Tibial nerve (tissue), 4 donors: ENCODE results near the gene COL6A2. TPM values are rescaled to one million over a fixed set of nuclear protein-coding genes. Genes with fewer than 3 reads are reported as not detected.
A peak's percentile ranks its signal among the peaks of the same experiment; 100 is the strongest.
"Not testable (repeated sequence)": the region's sequence is repeated elsewhere in the genome, so short reads cannot be mapped to it uniquely, and the experiment has no call there.

Experiments
- DNase-seq, 2 donors: peaks; one replicate each; pipeline ENCODE4 v3.0.0-alpha.2; 2019; ENCODE audit warnings: low spot score in 2 of 2
- H3K27ac ChIP-seq, 4 donors: fragments of 200-600 bp; sonication (generic) in 3 of 4; one replicate each; pipeline ENCODE4 v1.5.1; 2017 to 2019; ENCODE audit warnings: mild to moderate bottlenecking in 1 of 4
- H3K27me3 ChIP-seq, 2 donors: fragments of 200-600 bp; sonication (generic) in 1 of 2; one replicate each; pipeline versions ENCODE4 v1.5.1 to v1.6.0; 2017 to 2019
- H3K36me3 ChIP-seq, 3 donors: fragments of 200-600 bp; sonication (generic); one replicate each; pipeline ENCODE4 v1.5.1; 2018 to 2019
- H3K4me1 ChIP-seq, 4 donors: fragments of 200-600 bp; sonication (generic) in 3 of 4; one replicate each; pipeline ENCODE4 v1.5.1; 2017 to 2019
- H3K4me3 ChIP-seq, 4 donors: fragments of 200-600 bp; sonication (generic) in 3 of 4; one replicate each; pipeline ENCODE4 v1.5.1; 2017 to 2019; ENCODE audit warnings: mild to moderate bottlenecking in 1 of 4, moderate library complexity in 1 of 4
- H3K9me3 ChIP-seq, 4 donors: fragments of 200-600 bp; sonication (generic) in 3 of 4; one replicate each; pipeline ENCODE4 v1.5.1; 2017 to 2019
- CTCF ChIP-seq, 5 experiments: fragments of 200-600 bp in 3 of 5; fragments of 450-650 bp in 2 of 5; sonication (generic) in 3 of 5; IDR thresholded peaks; one replicate each; pipeline ENCODE4 v1.5.1; 2016 to 2019; ENCODE audit warnings: antibody characterized with exemption in 5 of 5, mild to moderate bottlenecking in 3 of 5, moderate library complexity in 2 of 5
- EP300 ChIP-seq, 2 donors: sonication (generic); formaldehyde crosslinking; IDR thresholded peaks; one replicate each; pipeline ENCODE4 v1.6.1; 2017; ENCODE audit warnings: antibody characterized with exemption in 2 of 2, mild to moderate bottlenecking in 1 of 2
- POLR2A ChIP-seq, 2 donors: fragments of 450-650 bp; IDR thresholded peaks; one replicate each; pipeline ENCODE4 v1.6.1; 2017; ENCODE audit warnings: antibody characterized with exemption in 2 of 2, mild to moderate bottlenecking in 2 of 2, moderate library complexity in 2 of 2
- WGBS, 2 donors: methylation state at CpG; one replicate each; pipeline ENCODE4 v1.1.5; 2018; 5-methylcytosine and 5-hydroxymethylcytosine counted together
- total RNA-seq, 4 donors: library from RNA; depleted of rRNA; stranded (reverse); fragments of >200 nt; gene quantifications; one replicate each; pipeline ENCODE4 v1.1.0, GENCODE V29; 2016

The COL6A2 gene
- total RNA-seq, 4 donors from 2014 or later = 470 to 1,210 (median 744) TPM

- peak overlapping the region in 3 of 4 donors; percentile 68 to 89 (median 87) for H3K27ac ChIP-seq
- TF ChIP-seq CTCF (IDR thresholded peaks at IDR 0.05) = no peak
- TF ChIP-seq EP300 (IDR thresholded peaks at IDR 0.05) = no peak
- TF ChIP-seq POLR2A (IDR thresholded peaks at IDR 0.05) = no peak
- WGBS, 2 donors = 93 to 96% methylated on average over 10 of the region's 10 CpGs
- no peak for DNase-seq
- no peaks in the 10 kb centered on the region for H3K27me3 ChIP-seq
- no peak overlapping the region for H3K4me3 ChIP-seq
- peaks cover 0 to 11% (median 0%) of the 10 kb centered on the region in 4 donors for H3K9me3 ChIP-seq
- peaks cover 0 to 56% (median 27%) of the 10 kb centered on the region in 4 donors for H3K4me1 ChIP-seq
- no peaks in the 10 kb centered on the region for H3K36me3 ChIP-seq
These were observed 39.3 kb upstream of the COL6A2 start for GRCh38 chr21:46058431-46059145.

- Histone ChIP-seq H3K9me3 (peaks cover 0 to 11% (median 0%) of the 10 kb centered on the region in 4 donors), H3K36me3 (no peaks in the 10 kb centered on the region), H3K27ac (peak overlapping the region in 3 of 4 donors; percentile 64 to 89 (median 87)), H3K27me3 (no peaks in the 10 kb centered on the region), H3K4me1 (peaks cover 0 to 51% (median 26%) of the 10 kb centered on the region in 4 donors), H3K4me3 (no peak overlapping the region)
- WGBS, 2 donors = 94 to 99% methylated on average over 9 to 12 of the region's 12 CpGs
- TF ChIP-seq POLR2A (IDR thresholded peaks at IDR 0.05) (no peak), CTCF (IDR thresholded peaks at IDR 0.05) (no peak), EP300 (IDR thresholded peaks at IDR 0.05) (no peak)
- DNase-seq = no peak
These were observed 38.7 kb upstream of the COL6A2 start for GRCh38 chr21:46059195-46059594.

- not testable (repeated sequence) for H3K27me3 ChIP-seq, DNase-seq, H3K36me3 ChIP-seq, H3K4me3 ChIP-seq
- H3K9me3 ChIP-seq = peaks cover 0 to 11% (median 0%) of the 10 kb centered on the region in 4 donors
- peaks cover 0 to 47% (median 23%) of the 10 kb centered on the region in 4 donors for H3K4me1 ChIP-seq
- peak overlapping the region; percentile 62 to 87 (median 75) for H3K27ac ChIP-seq
- WGBS, 2 donors = 89 to 93% methylated on average over 19 to 21 of the region's 21 CpGs
These were observed 38.0 kb upstream of the COL6A2 start for GRCh38 chr21:46059711-46060455.

GRCh38 chr21:46060596-46061061 is 37.3 kb upstream of the COL6A2 start:
- peak overlapping the region; percentile 62 to 87 (median 75) for H3K27ac ChIP-seq
- no peak overlapping the region for H3K4me3 ChIP-seq
- H3K27me3 ChIP-seq = peaks cover 0 to 5% of the 10 kb centered on the region in 2 donors
- peaks cover 0 to 47% (median 19%) of the 10 kb centered on the region in 4 donors for H3K4me1 ChIP-seq
- no peaks in the 10 kb centered on the region for H3K36me3 ChIP-seq
- DNase-seq = peak; percentile 66 to 77
- peaks cover 0 to 11% (median 0%) of the 10 kb centered on the region in 4 donors for H3K9me3 ChIP-seq
- peak in 1 of 2 donors; percentile 91 for TF ChIP-seq EP300 (IDR thresholded peaks at IDR 0.05)
- no peak for TF ChIP-seq POLR2A (IDR thresholded peaks at IDR 0.05)
- TF ChIP-seq CTCF (IDR thresholded peaks at IDR 0.05) = peak in 1 of 5 experiments; percentile 11
- 8 to 19% methylated on average over 11 of the region's 11 CpGs for WGBS, 2 donors

GRCh38 chr21:46061063-46061462 is 36.8 kb upstream of the COL6A2 start:
- Histone ChIP-seq H3K27me3 (peaks cover 0 to 5% of the 10 kb centered on the region in 2 donors), H3K4me1 (peaks cover 0 to 47% (median 18%) of the 10 kb centered on the region in 4 donors), H3K9me3 (peaks cover 0 to 11% (median 0%) of the 10 kb centered on the region in 4 donors), H3K36me3 (no peaks in the 10 kb centered on the region), H3K4me3 (no peak overlapping the region), H3K27ac (peak overlapping the region; percentile 62 to 87 (median 74))
- TF ChIP-seq CTCF (IDR thresholded peaks at IDR 0.05) (no peak), EP300 (IDR thresholded peaks at IDR 0.05) (no peak), POLR2A (IDR thresholded peaks at IDR 0.05) (no peak)
- DNase-seq = no peak
- WGBS, 2 donors = 75 to 80% methylated on average over 6 of the region's 6 CpGs
